Fibroblast of skin of abdomen (primary cell): Measurements from ENCODE around the gene SLCO1C1. TPM values are rescaled to one million over a fixed set of nuclear protein-coding genes. Genes with fewer than 3 reads are reported as not detected.
A peak's percentile ranks its signal among the peaks of the same experiment; 100 is the strongest.
"Not testable (repeated sequence)": the region's sequence is repeated elsewhere in the genome, so short reads cannot be mapped to it uniquely, and the experiment has no call there.

Experiments used
- DNase-seq: peaks from one replicate; pipeline ENCODE4 v3.0.0-alpha.2; 2013
- polyA plus RNA-seq, 2 experiments: library from polyadenylated mRNA; unstranded; fragments of 120-200 nt; gene quantifications; one replicate each; pipeline ENCODE4 v1.2.1, GENCODE V29; 2013; ENCODE audit not compliant: insufficient read length in 2 of 2

The SLCO1C1 gene, protein sequence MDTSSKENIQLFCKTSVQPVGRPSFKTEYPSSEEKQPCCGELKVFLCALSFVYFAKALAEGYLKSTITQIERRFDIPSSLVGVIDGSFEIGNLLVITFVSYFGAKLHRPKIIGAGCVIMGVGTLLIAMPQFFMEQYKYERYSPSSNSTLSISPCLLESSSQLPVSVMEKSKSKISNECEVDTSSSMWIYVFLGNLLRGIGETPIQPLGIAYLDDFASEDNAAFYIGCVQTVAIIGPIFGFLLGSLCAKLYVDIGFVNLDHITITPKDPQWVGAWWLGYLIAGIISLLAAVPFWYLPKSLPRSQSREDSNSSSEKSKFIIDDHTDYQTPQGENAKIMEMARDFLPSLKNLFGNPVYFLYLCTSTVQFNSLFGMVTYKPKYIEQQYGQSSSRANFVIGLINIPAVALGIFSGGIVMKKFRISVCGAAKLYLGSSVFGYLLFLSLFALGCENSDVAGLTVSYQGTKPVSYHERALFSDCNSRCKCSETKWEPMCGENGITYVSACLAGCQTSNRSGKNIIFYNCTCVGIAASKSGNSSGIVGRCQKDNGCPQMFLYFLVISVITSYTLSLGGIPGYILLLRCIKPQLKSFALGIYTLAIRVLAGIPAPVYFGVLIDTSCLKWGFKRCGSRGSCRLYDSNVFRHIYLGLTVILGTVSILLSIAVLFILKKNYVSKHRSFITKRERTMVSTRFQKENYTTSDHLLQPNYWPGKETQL
- not detected for polyA plus RNA-seq (2013, experiment 1 of 2; ENCODE audit: insufficient read length)
- polyA plus RNA-seq (2013, experiment 2 of 2; ENCODE audit: insufficient read length), result not detected

DNA sequence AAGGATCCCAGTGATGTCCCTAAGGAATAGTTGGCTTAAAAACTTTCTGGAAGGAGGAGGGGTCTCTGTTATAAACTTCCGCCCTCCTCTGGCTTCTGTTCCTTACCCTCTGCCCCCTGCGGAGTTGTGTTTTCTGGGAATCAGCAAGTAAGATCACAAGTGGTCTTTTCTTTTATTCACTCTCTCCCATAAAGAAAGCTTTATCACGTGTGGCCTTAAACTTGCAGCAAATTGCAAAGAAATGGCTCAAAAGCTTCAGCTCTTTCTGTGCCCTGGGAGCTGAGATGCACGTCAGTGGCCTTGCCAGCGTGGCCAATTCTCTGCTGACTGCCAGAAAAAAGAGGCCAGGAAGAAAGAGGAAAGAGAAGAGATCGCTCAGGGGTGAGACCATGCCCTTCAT lies at the start of gene SLCO1C1:
Gene SLCO1C1, plus strand, starts transcription at position 101 of the 400 bp plus-strand sequence. CDS start 4,245 bp downstream, outside the sequence.
- no peak for DNase-seq

GRCh38 chr12:20646239-20646827 lies 48.8 kb upstream of the SLCO1C1 start:
- DNase-seq, result peak; percentile 53

- no peak for DNase-seq
Measured at GRCh38 chr12:20653871-20654270, 41.3 kb upstream of the SLCO1C1 start.

DNA sequence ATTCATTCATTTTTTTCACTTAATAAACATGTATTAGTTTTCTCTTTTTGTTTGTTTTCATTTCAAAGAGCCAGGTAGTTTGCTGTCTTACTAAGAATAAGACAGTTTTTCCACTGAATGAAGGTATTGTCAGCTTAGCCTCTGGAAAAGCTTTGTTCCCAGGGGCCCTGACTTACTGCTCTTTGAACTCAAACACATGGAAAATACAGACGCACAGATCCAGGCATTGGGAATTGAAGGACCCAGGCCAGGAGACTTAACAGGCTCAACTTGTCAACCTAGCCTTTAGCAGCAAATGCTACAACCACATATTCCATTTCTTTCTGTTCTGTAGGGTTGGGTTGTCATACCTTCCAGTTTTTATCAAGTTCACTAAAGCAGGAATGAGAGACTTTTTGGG lies 38.5 kb upstream of the SLCO1C1 start:
- no peak for DNase-seq

GRCh38 chr12:20657496-20657895 lies 37.6 kb upstream of the SLCO1C1 start:
- no peak for DNase-seq

GRCh38 chr12:20681334-20681733 lies 13.8 kb upstream of the SLCO1C1 start:
- DNase-seq, result no peak

DNA sequence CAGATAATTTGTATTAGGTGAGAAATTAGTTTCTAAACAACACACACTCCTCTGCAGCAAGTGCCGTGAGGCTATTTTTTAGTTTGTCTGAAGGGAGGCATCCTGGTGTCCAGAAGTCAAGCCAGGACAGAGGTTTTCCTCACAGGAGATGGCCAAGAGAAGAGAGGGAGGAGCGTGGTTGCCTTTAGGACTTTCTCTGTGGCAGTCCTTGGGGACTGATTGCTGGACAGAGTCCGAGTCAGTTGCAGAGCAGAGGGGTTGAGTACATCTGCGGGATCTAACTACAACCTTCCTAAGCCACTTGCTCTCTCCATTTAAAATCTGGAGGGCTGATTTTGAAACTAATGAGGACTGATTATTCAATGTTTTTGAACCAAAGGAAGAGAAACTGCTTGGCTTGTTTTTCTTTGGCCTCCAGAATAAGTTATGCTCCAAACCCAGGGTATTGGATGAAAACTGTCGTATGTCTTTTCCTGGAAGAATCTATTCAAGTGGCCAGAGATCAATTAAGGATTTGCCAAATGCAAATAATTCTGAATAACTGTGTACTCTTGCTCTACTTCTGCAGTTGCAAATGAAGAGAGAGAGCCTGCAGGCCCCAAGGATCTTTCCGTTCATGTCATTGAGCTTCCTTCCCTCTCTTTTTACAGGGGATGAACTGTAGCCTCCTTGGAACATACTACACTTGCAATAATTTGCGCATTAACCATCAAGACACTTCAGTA lies 1.2 kb downstream of the SLCO1C1 start:
- DNase-seq, result no peak

- DNase-seq, result no peak
Measured at GRCh38 chr12:20701106-20701505, 6.0 kb downstream of the SLCO1C1 start.

- DNase-seq, result no peak
Measured at GRCh38 chr12:20704860-20705259, 9.7 kb downstream of the SLCO1C1 start.

- DNase-seq, result no peak
Measured at GRCh38 chr12:20711846-20712245, 16.7 kb downstream of the SLCO1C1 start.

DNA sequence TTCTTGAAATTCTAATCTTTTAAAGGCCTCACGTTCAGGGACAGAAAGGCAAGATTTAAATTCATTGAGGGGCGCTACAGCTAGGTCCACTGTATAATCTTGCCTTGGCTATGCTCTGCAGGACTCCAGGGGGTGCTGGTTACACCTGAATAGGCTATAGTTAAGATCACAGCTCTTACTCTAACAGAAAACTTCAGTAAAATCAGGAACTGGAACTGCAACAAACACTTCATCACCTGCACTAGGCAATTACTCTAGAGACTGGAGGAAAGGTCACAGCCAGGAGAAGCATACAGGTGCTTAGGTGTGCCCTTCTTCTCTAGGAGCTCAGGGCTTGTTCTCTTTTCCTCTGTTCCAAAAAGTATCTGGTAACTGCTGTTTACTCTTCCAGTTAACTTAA lies 20.9 kb downstream of the SLCO1C1 start:
- no peak for DNase-seq

- no peak for DNase-seq
Measured at GRCh38 chr12:20716985-20717384, 21.9 kb downstream of the SLCO1C1 start.

DNA sequence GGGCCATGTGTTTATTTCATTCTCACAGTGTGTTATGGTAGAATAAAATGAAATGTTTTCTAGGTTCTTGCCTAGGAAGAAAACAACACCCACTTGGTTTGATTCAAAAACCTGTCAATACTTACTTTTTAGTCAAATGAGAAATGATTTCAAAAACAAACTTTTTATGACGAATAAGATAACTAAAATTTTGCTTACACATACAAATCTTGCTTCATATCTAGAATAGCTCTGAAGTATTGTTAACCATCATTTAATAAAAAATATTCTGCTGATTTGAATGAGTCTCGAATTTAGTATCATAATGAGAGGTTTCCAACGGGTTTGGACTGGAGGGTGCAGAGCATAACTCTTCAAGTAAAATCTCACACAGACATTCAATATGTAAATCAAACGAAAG lies 23.2 kb downstream of the SLCO1C1 start:
- DNase-seq, result no peak

GRCh38 chr12:20722142-20722541 lies 27.0 kb downstream of the SLCO1C1 start:
- no peak for DNase-seq

DNA sequence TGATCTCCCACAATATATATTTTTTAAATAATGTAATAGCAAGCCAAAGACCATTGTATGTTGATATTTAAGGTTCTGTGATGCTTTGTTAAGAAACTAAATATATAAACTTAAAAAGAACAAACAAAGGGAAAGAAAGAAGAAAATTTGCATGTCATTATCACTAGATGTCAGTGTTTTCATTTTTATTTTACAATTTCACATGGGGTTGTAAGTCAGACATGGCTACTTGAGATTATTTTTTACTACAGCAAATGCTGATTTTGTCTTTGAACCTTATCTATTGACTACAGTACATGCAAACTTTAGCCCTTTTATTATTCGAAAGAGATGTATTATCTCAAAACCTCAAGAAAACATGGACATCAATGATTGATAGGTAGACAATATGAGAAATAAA lies 36.1 kb downstream of the SLCO1C1 start:
- DNase-seq, result no peak

- DNase-seq, result no peak
Measured at GRCh38 chr12:20740972-20741371, 45.8 kb downstream of the SLCO1C1 start.

GRCh38 chr12:20748198-20748597 lies 53.1 kb downstream of the SLCO1C1 start:
- DNase-seq, result no peak

- DNase-seq, result no peak
Measured at GRCh38 chr12:20751046-20751445, 55.9 kb downstream of the SLCO1C1 start.

- no peak for DNase-seq
Measured at GRCh38 chr12:20777420-20777819, 82.3 kb downstream of the SLCO1C1 start.

GRCh38 chr12:20778969-20779368 lies 83.8 kb downstream of the SLCO1C1 start:
- no peak for DNase-seq

DNA sequence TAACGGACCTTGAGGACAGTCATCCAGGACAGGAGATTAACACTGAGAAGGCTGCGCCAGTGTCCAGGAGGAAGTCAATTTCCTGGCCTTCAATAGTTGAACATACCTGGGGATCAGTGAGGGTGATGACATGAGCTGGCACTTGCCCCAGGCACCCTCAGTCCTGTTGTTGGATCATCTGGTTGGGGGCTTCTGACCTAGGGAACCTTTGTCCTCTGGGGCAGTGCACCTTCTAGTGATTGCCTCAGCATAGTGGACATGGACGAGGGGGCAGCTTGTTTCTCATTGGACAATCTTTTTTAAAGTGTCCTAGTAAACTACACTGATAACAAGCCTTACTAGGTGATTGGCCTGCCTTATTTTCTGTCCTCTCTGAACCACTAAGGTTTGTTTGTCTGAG lies 84.8 kb downstream of the SLCO1C1 start:
- DNase-seq, result not testable (repeated sequence)

DNA sequence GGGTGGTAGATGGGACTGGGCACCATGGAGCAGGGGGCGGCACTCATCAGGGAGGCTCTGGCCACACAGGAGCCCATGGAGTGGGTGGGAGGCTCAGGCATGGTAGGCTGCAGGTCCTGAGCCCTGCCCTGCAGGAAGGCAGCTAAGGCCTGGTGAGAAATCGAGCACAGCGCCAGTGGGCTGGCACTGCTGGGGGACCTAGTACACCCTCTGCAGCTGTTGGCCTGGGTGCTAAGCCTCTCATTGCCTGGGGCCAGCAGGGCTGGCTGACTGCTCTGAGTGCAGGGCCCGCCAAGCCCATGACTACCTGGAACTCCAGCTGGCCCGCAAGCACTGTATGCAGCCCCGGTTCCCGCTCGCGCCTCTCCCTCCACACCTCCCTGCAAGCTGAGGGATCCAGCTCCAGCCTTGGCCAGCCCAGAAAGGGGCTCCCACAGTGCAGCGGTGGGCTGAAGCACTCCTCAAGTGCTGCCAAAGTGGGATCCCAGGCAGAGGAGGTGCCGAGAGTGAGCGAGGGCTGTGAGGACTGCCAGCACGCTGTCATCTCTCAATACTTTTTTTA lies 88.7 kb downstream of the SLCO1C1 start:
- not testable (repeated sequence) for DNase-seq
